Psoas muscle (tissue), 8 donors: ENCODE data around the gene ANKFY1. TPM values are rescaled to one million over a fixed set of nuclear protein-coding genes. Genes with fewer than 3 reads are reported as not detected.

Experiments used
- ATAC-seq, 4 donors: fragments of 200-7000 bp; cut with Tn5 transposase; one replicate each; pipeline ENCODE4 v1.9.1; 2020; ENCODE audit warnings: moderate library complexity in 3 of 4, mild to moderate bottlenecking in 2 of 4
- DNase-seq, 2 donors: peaks; one replicate each; pipeline ENCODE4 v3.0.0-alpha.2; 2020
- H3K27ac ChIP-seq: fragments of 200-600 bp; one replicate; pipeline ENCODE4 v1.8.0; 2022
- H3K27me3 ChIP-seq, 3 donors: fragments of 200-600 bp in 1 of 3; one replicate each; pipeline versions ENCODE4 v1.6.1 to v1.8.0; 2013 to 2022; ENCODE audit warnings: low read length in 2 of 3, mild to moderate bottlenecking in 2 of 3, moderate library complexity in 1 of 3; ENCODE audit not compliant: insufficient read depth in 3 of 3
- H3K36me3 ChIP-seq, 2 donors: fragments of 200-600 bp in 1 of 2; one replicate each; pipeline versions ENCODE4 v1.6.1 to v1.8.0; 2013 to 2022; ENCODE audit warnings: low read depth in 1 of 2, mild to moderate bottlenecking in 1 of 2, moderate library complexity in 1 of 2; ENCODE audit not compliant: insufficient read depth in 1 of 2
- H3K4me1 ChIP-seq: fragments of 200-600 bp; one replicate; pipeline ENCODE4 v1.8.0; 2022
- H3K4me3 ChIP-seq: fragments of 200-600 bp; one replicate; pipeline ENCODE4 v1.8.0; 2022; ENCODE audit warnings: mild to moderate bottlenecking
- H3K9me3 ChIP-seq: fragments of 200-600 bp; one replicate; pipeline ENCODE4 v1.8.0; 2022
- CTCF ChIP-seq: fragments of 200-600 bp; IDR thresholded peaks from one replicate; pipeline ENCODE4 v1.8.0; 2022; ENCODE audit warnings: antibody characterized with exemption
- WGBS, 3 donors: extraction: QIAGEN DNeasy Blood & Tissue Kit; methylation state at CpG; one replicate each; pipeline versions ENCODE4 v1.1.6 to v1.1.7; 2013; 5-methylcytosine and 5-hydroxymethylcytosine counted together
- intact Hi-C, 2 donors: fragments of 100-400 bp; cut with DNase I; formaldehyde crosslinking; loops; one replicate each; pipeline versions ENCODE4 v1.11.0 to v1.14.2; 2022
- polyA plus RNA-seq, 3 donors: library from polyadenylated mRNA; stranded (reverse); fragments of 200-250 nt; gene quantifications; one replicate each; pipeline ENCODE4 v1.2.3, GENCODE V29; 2013
- total RNA-seq, 4 donors: library from RNA; stranded (reverse); fragmentation: NEBNext Ultra II Directional in 2 of 4; extraction: Animal tissue kit (Norgen Biotek cat#: 25700) in 2 of 4; gene quantifications; one replicate each; pipeline versions ENCODE4 v1.2.1 to v1.2.4, GENCODE V29; 2021 to 2023
- donor health status: healthy with polysubstance abuse.
- donor health status: DM: no; HTN: no; CAD: no; lungs with moderate emphysema.
- donor health status: Bipolar disorder and iron deficiency.
- donor health status: healthy.
- donor health status: DM: yes; HTN: yes; CAD: no.
- donor health status: DM: no; HTN: no; CAD: no.
- donor health status: DM: no; HTN: no; CAD: no.
- donor health status: DM: yes; HTN: yes; CAD: no.

ANKFY1 gene
- total and polyA plus RNA-seq, 7 donors = 5.7 to 18.8 (median 12.8) TPM

- no peak overlapping the region for H3K27ac ChIP-seq
- no peaks in the 10 kb centered on the region for H3K27me3 ChIP-seq
- no peak for ATAC-seq
- H3K4me1 ChIP-seq = peaks cover 20% of the 10 kb centered on the region
- no peak for TF ChIP-seq CTCF
- intact Hi-C loops = no loop called here
- DNase-seq = no peak
- H3K4me3 ChIP-seq = no peak overlapping the region
- 96 to 97% (median 97%) methylated on average over 15 of the region's 15 CpGs for WGBS, 3 donors
- H3K36me3 ChIP-seq = peaks cover 0 to 42% of the 10 kb centered on the region in 2 donors
- no peaks in the 10 kb centered on the region for H3K9me3 ChIP-seq
These were observed 104.0 kb downstream of the ANKFY1 start for GRCh38 chr17:4159761-4160160.

GRCh38 chr17:4157618-4158333 is 106.0 kb downstream of the ANKFY1 start:
- intact Hi-C loops = no loop called here
- no peak for TF ChIP-seq CTCF
- no peak for ATAC-seq
- Histone ChIP-seq H3K4me3 (no peak overlapping the region), H3K36me3 (peaks cover 3 to 51% of the 10 kb centered on the region in 2 donors), H3K9me3 (no peaks in the 10 kb centered on the region), H3K4me1 (peaks cover 16% of the 10 kb centered on the region), H3K27ac (no peak overlapping the region), H3K27me3 (no peaks in the 10 kb centered on the region)
- DNase-seq = no peak
- WGBS, 3 donors = 91 to 96% (median 95%) methylated on average over 12 of the region's 12 CpGs

GRCh38 chr17:4156750-4157381 is 106.9 kb downstream of the ANKFY1 start:
- peaks cover 3 to 59% of the 10 kb centered on the region in 2 donors for H3K36me3 ChIP-seq
- no peaks in the 10 kb centered on the region for H3K27me3 ChIP-seq
- peaks cover 10% of the 10 kb centered on the region for H3K4me1 ChIP-seq
- no peak for DNase-seq
- no peak overlapping the region for H3K4me3 ChIP-seq
- 61 to 82% (median 81%) methylated on average over 16 of the region's 16 CpGs for WGBS, 3 donors
- no peak for ATAC-seq
- intact Hi-C loops = no loop called here
- TF ChIP-seq CTCF = peak; percentile 4
- H3K27ac ChIP-seq = no peak overlapping the region
- H3K9me3 ChIP-seq = no peaks in the 10 kb centered on the region

GRCh38 chr17:4155980-4156620 is 107.7 kb downstream of the ANKFY1 start:
- ATAC-seq (no peak), DNase-seq (no peak)
- Histone ChIP-seq H3K9me3 (no peaks in the 10 kb centered on the region), H3K27ac (no peak overlapping the region), H3K27me3 (no peaks in the 10 kb centered on the region), H3K4me1 (peaks cover 4% of the 10 kb centered on the region), H3K36me3 (peaks cover 3 to 65% of the 10 kb centered on the region in 2 donors), H3K4me3 (no peak overlapping the region)
- intact Hi-C loops = no loop called here
- WGBS, 3 donors = 91 to 96% (median 93%) methylated on average over 10 of the region's 10 CpGs
- no peak for TF ChIP-seq CTCF
